T-helper 1 cell treated with Interleukin-12 subunit alpha and Interleukin-12 subunit beta and Interleukin-4 antibody, amounts not matched to agents 30 μg/mL and 1 μg/mL, for 36 hours (primary cell): ENCODE measurements around the gene FZD4.
"Not testable (repeated sequence)": the region's sequence is repeated elsewhere in the genome, so short reads cannot be mapped to it uniquely, and the experiment has no call there.

Experiments
- H3K27ac Mint-ChIP-seq: one replicate; pipeline ENCODE4 v1.8.0; 2021; ENCODE audit warnings: mild to moderate bottlenecking, mixed read lengths
- H3K27me3 Mint-ChIP-seq: one replicate; pipeline ENCODE4 v1.8.0; 2021; ENCODE audit warnings: low read depth, mixed read lengths
- H3K36me3 Mint-ChIP-seq: one replicate; pipeline ENCODE4 v1.8.0; 2021; ENCODE audit warnings: low read depth, mixed read lengths
- H3K4me1 Mint-ChIP-seq: one replicate; pipeline ENCODE4 v1.8.0; 2021; ENCODE audit warnings: low read depth, mixed read lengths
- H3K4me3 Mint-ChIP-seq: one replicate; pipeline ENCODE4 v1.8.0; 2021; ENCODE audit warnings: mild to moderate bottlenecking, moderate library complexity, mixed read lengths
- H3K9me3 Mint-ChIP-seq: one replicate; pipeline ENCODE4 v1.8.0; 2021; ENCODE audit warnings: mixed read lengths

FZD4 gene

DNA sequence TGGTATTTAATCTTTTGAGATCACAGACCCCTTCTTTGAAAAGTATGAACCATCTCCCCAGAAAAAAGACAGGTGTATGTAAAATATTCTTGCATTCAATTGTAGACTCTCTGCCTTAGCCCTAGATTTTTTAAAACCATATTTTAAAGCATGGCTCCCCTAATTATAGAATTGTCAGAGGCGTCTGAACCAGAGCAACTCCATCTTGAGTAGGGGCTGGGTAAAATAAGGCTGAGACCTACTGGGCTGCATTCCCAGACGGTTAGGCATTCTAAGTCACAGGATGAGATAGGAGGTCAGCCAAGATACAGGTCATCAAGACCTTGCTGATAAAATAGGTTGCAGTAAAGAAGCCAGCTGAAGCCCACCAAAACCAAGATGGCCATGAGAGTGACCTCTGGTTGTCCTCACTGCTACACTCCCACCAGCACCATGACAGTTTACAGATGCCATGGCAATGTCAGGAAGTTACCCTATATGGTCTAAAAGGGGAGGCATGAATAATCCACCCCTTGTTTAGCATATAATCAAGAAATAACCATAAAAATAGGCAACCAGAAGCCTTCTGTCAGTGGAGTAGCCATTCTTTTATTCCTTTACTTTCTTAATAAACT is 17.9 kb downstream of the FZD4 start:
- H3K4me1 Mint-ChIP-seq, H3K27ac Mint-ChIP-seq, H3K36me3 Mint-ChIP-seq: not testable (repeated sequence)

DNA sequence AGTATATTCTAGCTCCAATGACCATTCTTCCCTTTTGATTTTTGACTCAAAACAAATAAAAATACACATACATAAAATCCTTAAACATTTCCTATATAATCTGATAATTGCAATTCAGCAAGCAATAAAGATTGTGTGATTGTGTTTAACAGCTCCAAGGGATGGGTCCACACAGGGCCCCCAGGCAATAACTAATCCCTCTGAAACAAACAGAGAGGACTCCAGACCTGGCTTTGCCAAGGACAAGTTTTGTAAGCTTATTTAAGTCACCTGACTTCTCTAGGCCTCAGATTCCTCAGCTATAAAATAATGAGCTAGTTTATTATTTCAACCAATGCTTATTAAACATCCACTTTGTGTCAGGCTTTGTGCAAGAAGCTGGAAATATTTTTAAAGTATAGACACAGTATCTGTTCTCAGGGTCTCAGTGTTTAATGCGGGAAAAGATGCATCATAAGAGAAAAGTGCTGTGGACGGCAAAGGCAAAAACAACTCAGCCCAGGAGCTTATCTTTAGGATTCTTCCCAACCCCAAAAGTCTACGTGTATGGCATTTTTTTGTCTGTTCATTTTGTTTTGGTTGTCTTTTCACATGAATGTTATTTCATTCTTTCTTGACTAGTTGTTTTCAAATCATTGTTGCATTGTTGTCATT is 20.1 kb downstream of the FZD4 start:
- H3K36me3 Mint-ChIP-seq = no peaks in the 10 kb centered on the region
- H3K27me3 Mint-ChIP-seq = peaks cover 11% of the 10 kb centered on the region
- peaks cover 5% of the 10 kb centered on the region for H3K4me1 Mint-ChIP-seq
- H3K9me3 Mint-ChIP-seq = no peaks in the 10 kb centered on the region
- no peak overlapping the region for H3K4me3 Mint-ChIP-seq
- no peak overlapping the region for H3K27ac Mint-ChIP-seq

More for the DNA sequence above, 17.9 kb downstream of the FZD4 start:
- H3K27me3 Mint-ChIP-seq = peaks cover 11% of the 10 kb centered on the region
- H3K4me3 Mint-ChIP-seq, H3K9me3 Mint-ChIP-seq: not testable (repeated sequence)

DNA sequence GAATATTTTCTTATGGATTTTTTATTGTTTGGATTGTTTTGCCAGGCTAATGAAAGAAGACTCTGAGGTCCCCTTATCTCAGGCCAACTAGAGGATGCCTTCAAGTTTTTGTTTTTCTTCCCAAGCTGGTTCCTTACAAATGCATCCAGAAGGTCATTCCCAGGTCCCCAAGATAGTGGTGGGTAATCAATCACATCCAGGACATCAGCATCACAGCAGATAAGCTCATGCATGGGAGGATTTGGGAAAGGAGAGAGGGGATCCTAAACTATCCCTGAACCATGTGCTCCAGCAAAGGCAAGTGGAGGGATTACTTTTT is 20.7 kb downstream of the FZD4 start:
- Mint-ChIP-seq H3K9me3 (no peaks in the 10 kb centered on the region), H3K27me3 (peaks cover 11% of the 10 kb centered on the region), H3K4me1 (peaks cover 5% of the 10 kb centered on the region), H3K36me3 (no peaks in the 10 kb centered on the region), H3K4me3 (no peak overlapping the region), H3K27ac (no peak overlapping the region)

DNA sequence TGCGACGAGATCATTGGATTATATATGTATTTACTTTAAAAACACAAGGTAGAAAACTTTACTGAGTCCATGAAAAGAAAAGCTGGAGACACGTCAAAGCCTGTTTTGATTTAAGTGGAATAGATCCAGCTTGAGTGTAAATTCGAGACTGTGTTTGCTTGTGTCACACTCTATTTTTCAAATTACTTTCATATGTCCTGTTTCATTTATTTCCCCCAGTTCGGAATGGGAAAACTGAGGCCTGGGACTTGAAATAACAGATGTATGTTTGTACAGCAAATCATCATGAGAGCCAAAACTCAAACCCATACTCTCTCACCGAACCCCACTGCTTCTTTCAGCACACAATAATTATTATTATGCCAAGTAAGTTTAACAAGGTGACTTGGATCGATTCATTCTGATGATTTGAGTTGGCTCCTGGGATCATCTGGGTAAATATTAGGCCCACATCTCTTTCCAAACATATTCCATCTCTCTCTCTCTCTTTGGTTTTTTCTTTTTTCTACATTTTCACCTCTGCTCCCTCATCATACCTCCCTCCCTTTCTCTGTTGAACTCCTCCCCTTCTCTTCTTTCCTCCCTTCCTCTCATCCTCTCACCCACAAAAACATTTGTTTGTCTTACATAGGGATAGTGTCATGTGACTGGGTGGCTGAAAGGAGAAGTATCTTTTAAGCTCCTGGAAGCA is 21.2 kb downstream of the FZD4 start:
- H3K27me3 Mint-ChIP-seq = peaks cover 11% of the 10 kb centered on the region
- no peak overlapping the region for H3K27ac Mint-ChIP-seq
- H3K9me3 Mint-ChIP-seq = no peaks in the 10 kb centered on the region
- no peak overlapping the region for H3K4me3 Mint-ChIP-seq
- H3K4me1 Mint-ChIP-seq = peaks cover 5% of the 10 kb centered on the region
- H3K36me3 Mint-ChIP-seq = no peaks in the 10 kb centered on the region

DNA sequence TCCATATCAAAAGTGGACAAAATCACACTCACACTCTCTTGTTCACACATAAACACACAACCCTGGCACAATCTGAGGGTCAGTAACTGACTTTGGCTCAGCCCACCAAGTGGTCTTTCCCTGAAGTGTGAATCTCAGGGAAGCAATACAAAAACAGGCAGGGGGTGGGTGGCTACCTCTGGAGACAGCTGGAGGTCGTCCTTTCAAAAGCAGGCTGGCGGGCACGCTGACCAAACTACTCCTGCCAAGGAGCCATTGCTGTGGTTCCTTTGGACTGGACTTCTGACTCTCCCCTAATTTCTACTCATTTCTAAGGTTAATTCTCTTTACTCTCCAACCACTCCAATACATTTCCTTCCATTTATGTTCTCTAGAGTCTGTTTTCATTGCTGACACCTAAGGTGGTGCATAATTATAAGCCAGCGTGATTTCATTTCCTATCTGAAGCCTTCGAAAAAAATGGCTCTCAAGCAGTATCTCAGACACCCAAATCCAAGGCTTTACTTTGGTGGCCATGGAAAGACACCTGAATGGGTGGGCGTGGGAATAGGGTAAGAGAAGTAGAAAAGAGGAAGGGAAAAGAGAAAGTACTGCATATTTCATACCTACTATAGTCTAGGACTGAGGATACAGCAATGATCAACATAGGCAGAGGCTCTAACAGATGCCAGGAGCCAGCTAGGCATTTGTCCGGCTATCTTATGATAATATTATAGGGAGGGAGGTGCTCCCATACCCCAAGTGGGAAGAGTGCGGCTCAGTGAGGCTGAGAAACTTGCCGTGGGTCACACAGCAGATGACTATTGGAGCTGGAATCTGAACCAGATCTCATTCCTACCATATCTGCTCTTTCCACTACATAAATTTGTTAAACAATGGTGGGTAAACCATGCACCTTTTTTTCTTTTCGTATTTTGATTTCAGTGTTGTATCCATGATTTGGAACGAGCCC is 22.0 kb downstream of the FZD4 start:
- Mint-ChIP-seq H3K4me1 (peaks cover 5% of the 10 kb centered on the region), H3K27me3 (peaks cover 9% of the 10 kb centered on the region), H3K27ac (no peak overlapping the region), H3K36me3 (no peaks in the 10 kb centered on the region), H3K9me3 (no peaks in the 10 kb centered on the region), H3K4me3 (no peak overlapping the region)

DNA sequence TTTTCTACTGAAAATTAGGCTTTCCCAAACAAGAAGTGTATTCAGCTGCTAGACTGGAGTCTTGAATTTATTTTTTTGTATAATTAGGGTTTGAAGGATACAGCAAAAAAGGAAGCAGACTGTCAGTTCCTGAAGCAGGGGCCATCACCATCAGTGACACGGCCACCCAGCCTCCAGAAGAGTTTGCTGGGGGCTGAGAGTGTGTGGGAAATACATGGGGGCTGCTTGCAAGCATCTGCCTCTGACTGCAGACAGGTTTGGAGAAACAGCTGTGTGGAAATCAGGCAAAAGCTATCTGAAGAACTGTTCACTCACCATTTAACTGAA is 23.0 kb downstream of the FZD4 start:
- Mint-ChIP-seq H3K4me3 (no peak overlapping the region), H3K27me3 (peaks cover 4% of the 10 kb centered on the region), H3K9me3 (no peaks in the 10 kb centered on the region), H3K36me3 (no peaks in the 10 kb centered on the region), H3K4me1 (peaks cover 2% of the 10 kb centered on the region), H3K27ac (no peak overlapping the region)

DNA sequence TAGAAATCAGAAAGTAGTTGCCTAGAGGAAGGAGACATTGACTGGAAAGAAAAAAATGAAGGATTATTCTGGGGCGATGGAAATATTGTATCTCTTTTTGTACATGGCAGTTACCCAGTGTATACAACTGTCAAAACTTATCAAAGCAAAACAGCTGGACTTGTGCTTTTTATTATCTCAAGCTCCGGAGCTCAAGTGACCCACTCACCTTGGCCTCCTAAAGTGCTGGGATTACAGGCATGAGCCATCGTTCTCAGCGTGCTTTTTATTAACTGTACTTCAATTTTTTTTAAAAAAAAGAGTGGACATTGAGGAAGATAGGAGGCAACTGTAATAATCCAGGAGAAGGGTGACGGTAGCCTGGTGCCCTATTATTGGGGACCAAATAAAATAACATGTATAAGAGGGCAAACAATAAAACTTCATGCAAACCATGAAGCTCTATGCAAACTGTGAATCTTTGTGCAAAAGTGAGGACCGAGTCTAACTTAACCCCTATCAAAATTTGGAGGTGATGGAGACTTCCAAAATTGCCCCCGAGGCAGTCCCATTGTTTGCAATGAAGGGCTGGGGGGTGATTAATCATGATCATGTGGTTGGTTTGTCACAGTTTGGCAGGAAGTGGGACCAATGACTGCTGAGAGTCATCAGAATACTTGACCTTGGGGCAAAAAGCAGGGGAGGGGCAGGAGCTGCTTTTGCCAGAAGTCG is 23.5 kb downstream of the FZD4 start:
- H3K27ac Mint-ChIP-seq = no peak overlapping the region
- peaks cover 4% of the 10 kb centered on the region for H3K27me3 Mint-ChIP-seq
- H3K4me1 Mint-ChIP-seq = peaks cover 2% of the 10 kb centered on the region
- no peak overlapping the region for H3K4me3 Mint-ChIP-seq
- no peaks in the 10 kb centered on the region for H3K36me3 Mint-ChIP-seq
- H3K9me3 Mint-ChIP-seq = no peaks in the 10 kb centered on the region

DNA sequence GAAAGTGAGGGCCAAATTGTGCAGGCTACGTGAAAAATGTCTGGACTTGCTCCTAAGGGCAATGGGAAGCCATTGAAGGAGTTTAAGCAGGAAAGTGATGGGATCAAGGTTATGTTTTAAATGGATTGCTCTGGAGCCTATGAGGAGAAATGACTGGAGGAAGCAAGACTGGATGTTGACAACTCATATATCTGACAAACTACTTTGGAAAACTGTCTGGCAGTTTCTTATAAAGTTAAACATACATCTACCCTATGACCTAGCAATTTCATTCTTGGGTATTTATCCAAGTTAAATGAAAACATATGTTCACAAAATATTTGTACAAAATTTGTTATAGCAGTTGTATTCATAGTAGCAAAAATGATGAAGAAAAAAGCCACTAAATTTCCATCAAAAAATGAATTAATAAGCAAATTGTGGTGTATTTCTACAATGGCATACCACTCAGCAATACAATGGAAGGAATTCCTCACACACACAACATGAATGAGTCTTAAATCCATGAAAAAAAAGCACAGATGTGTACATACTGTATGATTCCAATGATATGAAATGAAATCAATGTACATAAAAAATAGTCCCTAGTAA is 24.1 kb downstream of the FZD4 start:
- no peaks in the 10 kb centered on the region for H3K9me3 Mint-ChIP-seq
- peaks cover 4% of the 10 kb centered on the region for H3K27me3 Mint-ChIP-seq
- no peaks in the 10 kb centered on the region for H3K36me3 Mint-ChIP-seq
- no peak overlapping the region for H3K4me3 Mint-ChIP-seq
- H3K4me1 Mint-ChIP-seq = peaks cover 2% of the 10 kb centered on the region
- no peak overlapping the region for H3K27ac Mint-ChIP-seq

DNA sequence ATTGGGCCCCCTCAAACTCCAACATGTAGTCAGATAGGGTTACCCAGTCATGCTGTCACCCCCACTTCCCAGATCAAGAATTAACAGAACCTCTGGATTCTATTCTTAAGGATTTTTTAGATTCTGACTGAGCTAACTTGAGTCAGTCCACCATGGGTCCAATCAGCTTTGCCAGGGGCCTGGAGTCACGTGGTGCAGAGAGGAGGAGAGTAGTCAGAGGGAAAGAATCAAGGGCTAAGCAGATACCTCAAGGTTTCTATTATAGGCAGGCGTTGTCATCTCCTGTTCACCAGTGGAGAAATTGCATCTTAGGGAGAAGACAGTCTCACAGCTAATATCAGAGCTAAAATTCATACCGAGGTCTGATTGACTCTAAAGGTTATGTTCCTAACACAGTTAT is 28.2 kb downstream of the FZD4 start:
- peaks cover under 1% of the 10 kb centered on the region for H3K4me1 Mint-ChIP-seq
- no peaks in the 10 kb centered on the region for H3K9me3 Mint-ChIP-seq
- no peak overlapping the region for H3K27ac Mint-ChIP-seq
- no peak overlapping the region for H3K4me3 Mint-ChIP-seq
- H3K36me3 Mint-ChIP-seq = no peaks in the 10 kb centered on the region
- no peaks in the 10 kb centered on the region for H3K27me3 Mint-ChIP-seq

DNA sequence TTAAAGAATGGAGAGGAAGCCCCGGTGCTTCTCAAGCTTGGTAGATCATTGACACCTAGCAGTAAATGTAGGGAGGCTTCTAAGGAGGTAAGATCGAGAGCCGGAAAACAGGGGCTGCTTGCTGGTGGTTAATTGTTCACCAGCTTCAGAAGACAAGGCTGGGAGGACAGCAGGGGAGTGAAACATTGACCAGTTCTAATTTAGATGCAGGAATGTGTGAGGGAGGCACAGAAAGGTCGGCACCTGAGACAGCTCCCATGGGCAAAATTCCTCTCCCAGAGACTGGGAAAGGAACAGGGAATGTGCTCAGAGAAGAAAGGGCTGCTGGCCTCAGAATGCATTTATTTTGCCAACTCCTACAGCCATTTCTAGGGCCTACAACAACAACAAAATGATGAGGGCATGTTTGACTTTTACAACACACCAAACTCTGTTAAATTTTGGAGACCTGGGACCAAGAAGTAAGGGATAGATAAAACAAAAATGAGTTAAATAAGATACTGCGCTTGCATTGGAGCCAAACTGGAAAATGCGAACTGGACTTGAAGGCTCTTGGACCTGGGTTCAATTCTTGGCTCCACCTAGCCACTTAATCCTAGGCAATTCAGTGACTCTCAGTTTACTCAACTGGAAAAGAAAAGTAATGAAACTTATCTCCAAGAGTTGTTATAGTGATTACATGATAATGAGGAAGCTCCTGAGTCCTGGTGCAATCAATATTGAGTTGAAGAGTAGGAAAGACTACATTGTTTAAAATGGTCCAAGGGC is 31.0 kb downstream of the FZD4 start:
- Mint-ChIP-seq H3K36me3 (no peaks in the 10 kb centered on the region), H3K27me3 (peaks cover 8% of the 10 kb centered on the region), H3K4me3 (no peak overlapping the region), H3K27ac (no peak overlapping the region), H3K4me1 (no peaks in the 10 kb centered on the region), H3K9me3 (no peaks in the 10 kb centered on the region)

DNA sequence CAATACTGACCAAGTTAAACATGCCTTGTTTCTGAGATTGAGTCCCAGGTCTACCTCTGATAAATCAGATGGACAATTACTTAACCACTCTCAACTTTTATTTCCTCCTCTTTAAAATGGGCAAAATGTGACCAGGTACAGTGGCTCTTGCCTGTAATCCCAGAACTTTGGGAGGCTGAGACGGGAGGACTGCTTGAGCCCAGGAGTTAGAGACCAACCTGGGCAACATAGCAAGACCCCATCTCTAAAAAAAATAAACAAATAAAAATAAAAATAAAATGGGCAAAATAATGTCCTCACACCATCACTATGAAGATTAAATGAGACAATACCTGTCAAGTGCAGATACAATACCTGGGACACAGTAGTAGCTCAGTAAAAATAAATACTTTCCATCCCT is 33.0 kb downstream of the FZD4 start:
- Mint-ChIP-seq H3K27me3 (peaks cover 8% of the 10 kb centered on the region), H3K27ac (no peak overlapping the region), H3K4me3 (no peak overlapping the region), H3K4me1 (no peaks in the 10 kb centered on the region), H3K36me3 (no peaks in the 10 kb centered on the region), H3K9me3 (no peaks in the 10 kb centered on the region)

DNA sequence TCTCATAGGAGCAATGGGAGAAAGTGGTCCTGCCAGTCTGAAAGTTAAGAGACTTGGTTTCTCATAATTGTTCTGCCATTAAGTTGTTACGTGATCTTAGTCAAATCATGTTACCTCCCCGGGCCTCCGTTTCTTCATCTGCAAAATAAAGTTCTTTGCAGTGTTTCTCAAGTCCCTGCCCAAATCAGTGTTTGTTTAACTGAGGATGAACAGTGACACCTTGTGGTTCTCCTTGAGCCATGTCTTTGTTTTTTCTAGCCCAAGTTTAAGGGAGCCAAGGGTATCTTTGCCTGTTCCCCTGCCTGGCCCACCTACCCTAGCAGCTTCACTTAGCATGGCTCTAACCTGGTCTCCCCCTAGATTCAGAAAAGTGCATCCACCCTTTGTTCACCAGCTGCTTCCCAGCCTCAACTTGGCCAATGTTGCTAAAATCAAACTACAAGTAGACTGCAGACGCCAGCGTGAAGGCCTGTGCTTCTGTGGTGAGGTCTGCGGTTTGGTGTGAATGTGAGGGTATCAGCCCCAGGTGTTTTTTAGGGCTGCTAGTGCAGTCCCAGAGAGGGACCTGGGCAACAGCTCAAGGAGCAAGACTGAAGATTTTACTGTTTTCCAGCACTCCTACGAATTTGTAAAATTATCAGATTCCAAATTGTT is 35.5 kb downstream of the FZD4 start:
- Mint-ChIP-seq H3K9me3 (no peaks in the 10 kb centered on the region), H3K4me1 (peaks cover 5% of the 10 kb centered on the region), H3K27me3 (peaks cover 8% of the 10 kb centered on the region), H3K4me3 (no peak overlapping the region), H3K36me3 (no peaks in the 10 kb centered on the region), H3K27ac (no peak overlapping the region)

DNA sequence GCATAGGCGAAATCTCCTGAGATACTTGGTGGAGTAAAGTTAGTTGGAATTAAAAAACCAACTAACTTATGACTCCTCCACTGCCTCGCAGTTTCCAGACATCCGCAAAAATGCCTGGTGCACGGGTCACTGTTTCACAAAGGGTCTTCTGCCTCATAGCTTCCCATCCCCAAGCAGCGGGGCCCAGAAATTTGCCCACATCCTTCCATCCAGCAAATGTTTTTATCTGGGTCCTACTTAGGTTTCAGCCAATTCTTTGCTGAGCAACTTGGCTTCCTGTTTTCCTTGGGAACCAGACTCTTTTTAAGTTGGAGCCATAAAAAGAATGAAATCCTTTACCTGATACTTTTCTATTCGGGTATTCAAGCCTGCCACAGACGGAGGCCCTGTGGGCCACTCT is 36.2 kb downstream of the FZD4 start:
- H3K27me3 Mint-ChIP-seq = peaks cover 8% of the 10 kb centered on the region
- H3K4me3 Mint-ChIP-seq = no peak overlapping the region
- no peaks in the 10 kb centered on the region for H3K9me3 Mint-ChIP-seq
- no peaks in the 10 kb centered on the region for H3K36me3 Mint-ChIP-seq
- peaks cover 5% of the 10 kb centered on the region for H3K4me1 Mint-ChIP-seq
- H3K27ac Mint-ChIP-seq = no peak overlapping the region
